H9 (cell line): Measurements from ENCODE around the gene EPB41L4B. TPM values are rescaled to one million over a fixed set of nuclear protein-coding genes. Genes with fewer than 3 reads are reported as not detected.

Source experiments
- DNase-seq: peaks from one replicate; pipeline ENCODE4 v3.0.0-alpha.2; 2017
- H2AFZ ChIP-seq: one replicate; pipeline ENCODE4 v1.6.1; 2013; ENCODE audit warnings: mild to moderate bottlenecking, low read length, control low read depth, moderate library complexity
- H2AK5ac ChIP-seq: 2 replicates; pipeline ENCODE4 v1.6.1; 2013; ENCODE audit warnings: low read length, control low read depth, mixed read lengths; ENCODE audit not compliant: insufficient read length
- H2BK120ac ChIP-seq: one replicate; pipeline ENCODE4 v1.6.1; 2013; ENCODE audit warnings: low read depth, mild to moderate bottlenecking, low read length, control low read depth, inconsistent platforms; ENCODE audit not compliant: poor library complexity, severe bottlenecking
- H2BK12ac ChIP-seq: 2 replicates; pipeline ENCODE4 v1.6.1; 2013; ENCODE audit warnings: low read length, control low read depth, mixed read lengths, low read depth; ENCODE audit not compliant: insufficient read length
- H2BK15ac ChIP-seq: 2 replicates; pipeline ENCODE4 v1.6.1; 2013; ENCODE audit warnings: low read depth, low read length, control low read depth
- H2BK20ac ChIP-seq: one replicate; pipeline ENCODE4 v1.6.1; 2013; ENCODE audit warnings: low read depth, mild to moderate bottlenecking, low read length, control low read depth, inconsistent platforms; ENCODE audit not compliant: poor library complexity, severe bottlenecking
- H2BK5ac ChIP-seq: 2 replicates; pipeline ENCODE4 v1.6.1; 2013; ENCODE audit warnings: low read length, control low read depth, mixed read lengths; ENCODE audit not compliant: insufficient read length
- H3K14ac ChIP-seq: 2 replicates; pipeline ENCODE4 v1.6.1; 2013; ENCODE audit warnings: low read length, control low read depth; ENCODE audit not compliant: insufficient read depth
- H3K18ac ChIP-seq: 2 replicates; pipeline ENCODE4 v1.6.1; 2013; ENCODE audit warnings: low read depth, mild to moderate bottlenecking, mixed read lengths, low read length, control low read depth; ENCODE audit not compliant: insufficient read length
- H3K23ac ChIP-seq: 2 replicates; pipeline ENCODE4 v1.6.1; 2013; ENCODE audit warnings: low read length, control low read depth, mixed read lengths, low read depth; ENCODE audit not compliant: insufficient read length
- H3K23me2 ChIP-seq: 2 replicates; pipeline ENCODE4 v1.6.1; 2013; ENCODE audit warnings: low read depth, mild to moderate bottlenecking, mixed read lengths, low read length, control low read depth; ENCODE audit not compliant: insufficient read length, poor library complexity, severe bottlenecking
- H3K27ac ChIP-seq: 2 replicates; pipeline ENCODE4 v1.5.1; 2013; ENCODE audit warnings: low read length, control low read depth, mixed read lengths, low read depth; ENCODE audit not compliant: insufficient read length
- H3K27me3 ChIP-seq: 2 replicates; pipeline ENCODE4 v1.6.1; 2013; ENCODE audit warnings: low read length, control low read depth, inconsistent platforms; ENCODE audit not compliant: insufficient read depth
- H3K4ac ChIP-seq: 2 replicates; pipeline ENCODE4 v1.6.1; 2013; ENCODE audit warnings: low read depth, mild to moderate bottlenecking, control low read depth, inconsistent platforms, low read length, moderate library complexity
- H3K4me1 ChIP-seq: 2 replicates; pipeline ENCODE4 v1.6.1; 2013; ENCODE audit warnings: low read length, control low read depth, inconsistent platforms; ENCODE audit not compliant: insufficient read depth
- H3K4me2 ChIP-seq: 2 replicates; pipeline ENCODE4 v1.6.1; 2013; ENCODE audit warnings: low read length, control low read depth, mixed read lengths; ENCODE audit not compliant: insufficient read length, insufficient read depth
- H3K56ac ChIP-seq: 2 replicates; pipeline ENCODE4 v1.6.1; 2013; ENCODE audit warnings: low read depth, mild to moderate bottlenecking, mixed read lengths, low read length, control low read depth; ENCODE audit not compliant: insufficient read length
- H3K79me1 ChIP-seq: 2 replicates; pipeline ENCODE4 v1.6.1; 2013; ENCODE audit warnings: low read depth, mild to moderate bottlenecking, moderate library complexity, low read length, control low read depth, inconsistent platforms; ENCODE audit not compliant: insufficient read depth, poor library complexity, severe bottlenecking
- H3K79me2 ChIP-seq: 2 replicates; pipeline ENCODE4 v1.6.1; 2013; ENCODE audit warnings: low read length, control low read depth, inconsistent platforms; ENCODE audit not compliant: insufficient read depth
- H3K9ac ChIP-seq: 2 replicates; pipeline ENCODE4 v1.6.1; 2013; ENCODE audit warnings: low read length, control low read depth, mixed read lengths; ENCODE audit not compliant: insufficient read length; ENCODE audit errors: extremely low read depth
- H3K9me3 ChIP-seq: one replicate; pipeline ENCODE4 v1.6.1; 2013; ENCODE audit warnings: low read depth, low read length, inconsistent platforms; ENCODE audit not compliant: control insufficient read depth
- H3T11ph ChIP-seq: one replicate; pipeline ENCODE4 v1.6.1; 2013; ENCODE audit warnings: mild to moderate bottlenecking, low read length, control low read depth, inconsistent platforms
- H4K20me1 ChIP-seq: one replicate; pipeline ENCODE4 v1.6.1; 2013; ENCODE audit not compliant: control insufficient read depth, insufficient read length, insufficient read depth
- H4K5ac ChIP-seq: 2 replicates; pipeline ENCODE4 v1.6.1; 2013; ENCODE audit warnings: low read depth, mild to moderate bottlenecking, mixed read lengths, low read length, control low read depth; ENCODE audit not compliant: insufficient read length
- H4K8ac ChIP-seq: replicated peaks from 2 replicates; pipeline ENCODE4 v1.6.1; 2013; ENCODE audit warnings: low read length, control low read depth, mixed read lengths, low read depth; ENCODE audit not compliant: insufficient read length
- H4K91ac ChIP-seq: 2 replicates; pipeline ENCODE4 v1.6.1; 2013; ENCODE audit warnings: low read depth, mild to moderate bottlenecking, moderate library complexity, mixed read lengths, low read length, control low read depth; ENCODE audit not compliant: insufficient read length
- H3K27ac Mint-ChIP-seq, 3 experiments: 2 replicates in 2 of 3; 3 replicates in 1 of 3; pipeline ENCODE4 v1.8.0; 2020 to 2021; ENCODE audit warnings: mixed read lengths in 3 of 3, mild to moderate bottlenecking in 1 of 3, moderate library complexity in 1 of 3
- H3K27me3 Mint-ChIP-seq: 2 replicates; pipeline ENCODE4 v1.8.0; 2021; ENCODE audit warnings: low read depth, mild to moderate bottlenecking, moderate library complexity, mixed read lengths
- H3K36me3 Mint-ChIP-seq, 3 experiments: 2 replicates in 2 of 3; 3 replicates in 1 of 3; pipeline ENCODE4 v1.8.0; 2020 to 2021; ENCODE audit warnings: low read depth in 3 of 3, mixed read lengths in 3 of 3; ENCODE audit not compliant: insufficient read depth in 1 of 3
- H3K4me1 Mint-ChIP-seq, 2 experiments: 2 replicates each; pipeline ENCODE4 v1.8.0; 2020; ENCODE audit warnings: mixed read lengths in 2 of 2
- H3K4me3 Mint-ChIP-seq, 2 experiments: 2 replicates in 1 of 2; 3 replicates in 1 of 2; pipeline ENCODE4 v1.8.0; 2020 to 2021; ENCODE audit warnings: mild to moderate bottlenecking in 2 of 2, mixed read lengths in 2 of 2, moderate library complexity in 1 of 2
- H3K9me3 Mint-ChIP-seq, 2 experiments: 2 replicates in 1 of 2; 3 replicates in 1 of 2; pipeline ENCODE4 v1.8.0; 2020; ENCODE audit warnings: mild to moderate bottlenecking in 2 of 2, mixed read lengths in 2 of 2, moderate library complexity in 1 of 2
- WGBS: extraction: QIAGEN DNeasy Blood & Tissue Kit; methylation state at CpG from one replicate; pipeline ENCODE4 v1.1.7; 2013; ENCODE audit warnings: missing lambda C conversion rate, low lambda C conversion rate, mixed read lengths; ENCODE audit not compliant: insufficient read length; ENCODE audit errors: extremely low coverage; 5-methylcytosine and 5-hydroxymethylcytosine counted together
- total RNA-seq: library from RNA; stranded (reverse); gene quantifications from 2 replicates; pipeline ENCODE4 v1.2.1, GENCODE V29; 2021
- TF ChIP-seq, protein P1 (sequence below): fragments of 200-600 bp; sonication (generic); conservative IDR thresholded peaks from 3 replicates; pipeline ENCODE4 v1.8.0; 2021; ENCODE audit warnings: antibody characterized with exemption, mild to moderate bottlenecking

Gene EPB41L4B
- total RNA-seq, 1 experiment from 2014 or later, result 18.9 TPM

DNA sequence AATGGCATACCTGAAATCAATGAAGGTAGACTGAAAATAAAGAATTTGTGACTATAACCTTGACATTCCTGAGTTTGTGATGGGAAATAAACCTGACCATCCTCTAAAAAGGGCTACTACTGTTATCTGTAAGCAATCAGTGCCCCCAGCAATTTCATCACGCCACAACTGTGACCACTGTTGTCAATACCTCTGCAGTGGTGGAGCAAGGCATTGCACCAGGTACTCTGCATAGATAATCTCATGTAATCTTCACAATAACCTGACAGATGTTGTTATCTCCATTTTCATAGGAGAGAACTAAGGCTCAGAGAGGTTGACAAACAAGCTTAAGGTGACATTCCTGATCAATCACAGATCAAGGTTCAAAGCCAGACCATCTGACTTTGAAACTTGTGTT, 115.3 kb downstream of the EPB41L4B start:
- Histone ChIP-seq H3K23ac (no peak overlapping the region), H3K9ac (no peak overlapping the region), H2BK120ac (no peak overlapping the region), H3K23me2 (no peaks in the 10 kb centered on the region), H3K27me3 (no peaks in the 10 kb centered on the region), H3K9me3 (no peaks in the 10 kb centered on the region), H3K79me1 (no peaks in the 10 kb centered on the region), H3K4me1 (no peaks in the 10 kb centered on the region), H4K5ac (no peak overlapping the region), H2BK15ac (no peak overlapping the region), H2BK20ac (no peak overlapping the region), H3K79me2 (no peaks in the 10 kb centered on the region), H2AK5ac (no peak overlapping the region), H3T11ph (no peak overlapping the region), H2BK12ac (no peak overlapping the region), H3K56ac (no peak overlapping the region), H3K4ac (no peak overlapping the region), H3K27ac (no peak overlapping the region), H2AFZ (no peak overlapping the region), H2BK5ac (no peak overlapping the region), H4K91ac (no peak overlapping the region), H3K4me2 (no peak overlapping the region), H4K8ac (no peak overlapping the region), H4K20me1 (no peaks in the 10 kb centered on the region), H3K14ac (no peak overlapping the region), H3K18ac (no peak overlapping the region)
- H3K9me3 Mint-ChIP-seq, result peaks cover 2 to 3% of the 10 kb centered on the region in 2 experiments; a peak in 1 of 5 replicates
- no CpG with 5 or more reads among the region's 1 CpG for WGBS
- H3K4me1 Mint-ChIP-seq, result peaks cover 9 to 12% of the 10 kb centered on the region in 2 experiments; a peak in 3 of 4 replicates
- TF ChIP-seq, protein P1, sequence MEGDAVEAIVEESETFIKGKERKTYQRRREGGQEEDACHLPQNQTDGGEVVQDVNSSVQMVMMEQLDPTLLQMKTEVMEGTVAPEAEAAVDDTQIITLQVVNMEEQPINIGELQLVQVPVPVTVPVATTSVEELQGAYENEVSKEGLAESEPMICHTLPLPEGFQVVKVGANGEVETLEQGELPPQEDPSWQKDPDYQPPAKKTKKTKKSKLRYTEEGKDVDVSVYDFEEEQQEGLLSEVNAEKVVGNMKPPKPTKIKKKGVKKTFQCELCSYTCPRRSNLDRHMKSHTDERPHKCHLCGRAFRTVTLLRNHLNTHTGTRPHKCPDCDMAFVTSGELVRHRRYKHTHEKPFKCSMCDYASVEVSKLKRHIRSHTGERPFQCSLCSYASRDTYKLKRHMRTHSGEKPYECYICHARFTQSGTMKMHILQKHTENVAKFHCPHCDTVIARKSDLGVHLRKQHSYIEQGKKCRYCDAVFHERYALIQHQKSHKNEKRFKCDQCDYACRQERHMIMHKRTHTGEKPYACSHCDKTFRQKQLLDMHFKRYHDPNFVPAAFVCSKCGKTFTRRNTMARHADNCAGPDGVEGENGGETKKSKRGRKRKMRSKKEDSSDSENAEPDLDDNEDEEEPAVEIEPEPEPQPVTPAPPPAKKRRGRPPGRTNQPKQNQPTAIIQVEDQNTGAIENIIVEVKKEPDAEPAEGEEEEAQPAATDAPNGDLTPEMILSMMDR, result no peak
- DNase-seq, result no peak
- H3K4me3 Mint-ChIP-seq, result no peak overlapping the region
- H3K36me3 Mint-ChIP-seq, result peaks cover 0 to 2% (median 0%) of the 10 kb centered on the region in 3 experiments; a peak in 1 of 7 replicates
- H3K27me3 Mint-ChIP-seq, result no peaks in the 10 kb centered on the region; the same call in 1 of the 2 replicates
- H3K27ac Mint-ChIP-seq, result no peak overlapping the region
